ENCODE data around the gene FHAD1. TPM values are rescaled to one million over a fixed set of nuclear protein-coding genes. Genes with fewer than 3 reads are reported as not detected.

Gene FHAD1
- total and polyA plus RNA-seq, 2 of the 13 experiments (the other 11 are each of a cell fraction or from before 2014, with no cell fraction given), result not detected

- TF ChIP-seq, protein P1, sequence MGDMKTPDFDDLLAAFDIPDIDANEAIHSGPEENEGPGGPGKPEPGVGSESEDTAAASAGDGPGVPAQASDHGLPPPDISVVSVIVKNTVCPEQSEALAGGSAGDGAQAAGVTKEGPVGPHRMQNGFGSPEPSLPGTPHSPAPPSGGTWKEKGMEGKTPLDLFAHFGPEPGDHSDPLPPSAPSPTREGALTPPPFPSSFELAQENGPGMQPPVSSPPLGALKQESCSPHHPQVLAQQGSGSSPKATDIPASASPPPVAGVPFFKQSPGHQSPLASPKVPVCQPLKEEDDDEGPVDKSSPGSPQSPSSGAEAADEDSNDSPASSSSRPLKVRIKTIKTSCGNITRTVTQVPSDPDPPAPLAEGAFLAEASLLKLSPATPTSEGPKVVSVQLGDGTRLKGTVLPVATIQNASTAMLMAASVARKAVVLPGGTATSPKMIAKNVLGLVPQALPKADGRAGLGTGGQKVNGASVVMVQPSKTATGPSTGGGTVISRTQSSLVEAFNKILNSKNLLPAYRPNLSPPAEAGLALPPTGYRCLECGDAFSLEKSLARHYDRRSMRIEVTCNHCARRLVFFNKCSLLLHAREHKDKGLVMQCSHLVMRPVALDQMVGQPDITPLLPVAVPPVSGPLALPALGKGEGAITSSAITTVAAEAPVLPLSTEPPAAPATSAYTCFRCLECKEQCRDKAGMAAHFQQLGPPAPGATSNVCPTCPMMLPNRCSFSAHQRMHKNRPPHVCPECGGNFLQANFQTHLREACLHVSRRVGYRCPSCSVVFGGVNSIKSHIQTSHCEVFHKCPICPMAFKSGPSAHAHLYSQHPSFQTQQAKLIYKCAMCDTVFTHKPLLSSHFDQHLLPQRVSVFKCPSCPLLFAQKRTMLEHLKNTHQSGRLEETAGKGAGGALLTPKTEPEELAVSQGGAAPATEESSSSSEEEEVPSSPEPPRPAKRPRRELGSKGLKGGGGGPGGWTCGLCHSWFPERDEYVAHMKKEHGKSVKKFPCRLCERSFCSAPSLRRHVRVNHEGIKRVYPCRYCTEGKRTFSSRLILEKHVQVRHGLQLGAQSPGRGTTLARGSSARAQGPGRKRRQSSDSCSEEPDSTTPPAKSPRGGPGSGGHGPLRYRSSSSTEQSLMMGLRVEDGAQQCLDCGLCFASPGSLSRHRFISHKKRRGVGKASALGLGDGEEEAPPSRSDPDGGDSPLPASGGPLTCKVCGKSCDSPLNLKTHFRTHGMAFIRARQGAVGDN (CRISPR knock-in tag; IDR thresholded peaks at IDR 0.05), result no peak
- peak; percentile 78 to 93 for TF ChIP-seq MAFK (conservative IDR thresholded peaks at IDR 0.05 in 1 of 2, IDR thresholded peaks at IDR 0.05 in 1 of 2; ENCODE audit: low read length in 2 of 2)
- peak; percentile 35 for TF ChIP-seq CTCF (CRISPR knock-in tag; IDR thresholded peaks at IDR 0.05)
- 0 out of 2 replicates have a peak, but pooled peaks have one; percentile 15 for TF ChIP-seq STAG1 (CRISPR knock-in tag; IDR thresholded peaks at IDR 0.05)
These were observed 41.3 kb downstream of the FHAD1 start (continued) for GRCh38 chr1:15288173-15288926.

DNA sequence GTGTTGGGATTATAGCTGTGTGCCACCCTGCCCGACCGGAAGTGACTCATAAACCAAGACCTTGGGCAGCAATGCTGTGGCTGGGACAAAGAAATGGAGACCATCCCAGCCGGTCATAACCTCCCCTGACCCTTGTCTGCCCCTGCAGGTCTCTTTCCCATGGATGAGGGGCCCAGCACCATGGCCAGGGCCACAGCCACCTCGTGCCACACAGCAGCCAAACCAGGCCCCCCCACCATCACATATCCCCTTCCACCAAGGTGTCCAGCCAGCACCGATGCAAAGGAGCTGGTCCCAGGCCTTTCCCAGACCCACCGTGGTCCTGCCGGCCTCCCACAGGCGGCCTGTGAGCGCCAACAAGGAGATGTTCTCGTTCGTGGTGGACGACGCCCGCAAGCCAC is 42.2 kb downstream of the FHAD1 start:
- Histone ChIP-seq H3K36me3 (replicated peaks in 1 of 2; ENCODE audit: control insufficient read depth in 1 of 2, insufficient read depth in 2 of 2, low read length in 2 of 2) (no peaks in the 10 kb centered on the region), H3K4me3 (replicated peaks in 1 of 3; ENCODE audit: insufficient read depth in 1 of 3, low read depth in 2 of 3, low read length in 3 of 3) (no peak overlapping the region), H4K20me1 (ENCODE audit: insufficient read depth, low read length) (no peaks in the 10 kb centered on the region), H3K4me1 (ENCODE audit: insufficient read depth, low read length) (peaks cover 22% of the 10 kb centered on the region), H3K9ac (ENCODE audit: insufficient read depth, low read depth, low read length) (no peak overlapping the region), H3K27ac (ENCODE audit: extremely low read length, insufficient read depth, low read length) (no peak overlapping the region), H3K27me3 (ENCODE audit: control insufficient read depth in 1 of 2, insufficient read depth in 2 of 2, low read length in 2 of 2) (peaks cover 3 to 30% of the 10 kb centered on the region in 2 experiments; a peak in 3 of 5 replicates), H3K9me3 (ENCODE audit: low read length) (no peaks in the 10 kb centered on the region), H3K4me2 (ENCODE audit: low read depth, low read length) (no peak overlapping the region), H2AFZ (ENCODE audit: low read length) (no peak overlapping the region), H3K79me2 (ENCODE audit: insufficient read depth, low read length) (no peaks in the 10 kb centered on the region)
- ChIA-PET CTCF (ENCODE audit: low intra/inter-chr PET ratio, low total read pairs) (no interaction called here), POLR2A (no interaction called here)
- intact Hi-C loops (cut with micrococcal nuclease; ENCODE audit: unreplicated experiment), result no loop called here
- no peak for FAIRE-seq
- WGBS (ENCODE audit: low lambda C conversion rate), result 53% methylated on average over 14 of the region's 14 CpGs
- ATAC-seq, result no peak
- BruUV-seq (replicated peaks), result no TSS peak
- in situ Hi-C loops (cut with HindIII; ENCODE audit: extremely low pct_ligation_motif_present, low pct_unique_long_range_greater_than_20kb), result no loop called here
- TF ChIP-seq, protein P2, sequence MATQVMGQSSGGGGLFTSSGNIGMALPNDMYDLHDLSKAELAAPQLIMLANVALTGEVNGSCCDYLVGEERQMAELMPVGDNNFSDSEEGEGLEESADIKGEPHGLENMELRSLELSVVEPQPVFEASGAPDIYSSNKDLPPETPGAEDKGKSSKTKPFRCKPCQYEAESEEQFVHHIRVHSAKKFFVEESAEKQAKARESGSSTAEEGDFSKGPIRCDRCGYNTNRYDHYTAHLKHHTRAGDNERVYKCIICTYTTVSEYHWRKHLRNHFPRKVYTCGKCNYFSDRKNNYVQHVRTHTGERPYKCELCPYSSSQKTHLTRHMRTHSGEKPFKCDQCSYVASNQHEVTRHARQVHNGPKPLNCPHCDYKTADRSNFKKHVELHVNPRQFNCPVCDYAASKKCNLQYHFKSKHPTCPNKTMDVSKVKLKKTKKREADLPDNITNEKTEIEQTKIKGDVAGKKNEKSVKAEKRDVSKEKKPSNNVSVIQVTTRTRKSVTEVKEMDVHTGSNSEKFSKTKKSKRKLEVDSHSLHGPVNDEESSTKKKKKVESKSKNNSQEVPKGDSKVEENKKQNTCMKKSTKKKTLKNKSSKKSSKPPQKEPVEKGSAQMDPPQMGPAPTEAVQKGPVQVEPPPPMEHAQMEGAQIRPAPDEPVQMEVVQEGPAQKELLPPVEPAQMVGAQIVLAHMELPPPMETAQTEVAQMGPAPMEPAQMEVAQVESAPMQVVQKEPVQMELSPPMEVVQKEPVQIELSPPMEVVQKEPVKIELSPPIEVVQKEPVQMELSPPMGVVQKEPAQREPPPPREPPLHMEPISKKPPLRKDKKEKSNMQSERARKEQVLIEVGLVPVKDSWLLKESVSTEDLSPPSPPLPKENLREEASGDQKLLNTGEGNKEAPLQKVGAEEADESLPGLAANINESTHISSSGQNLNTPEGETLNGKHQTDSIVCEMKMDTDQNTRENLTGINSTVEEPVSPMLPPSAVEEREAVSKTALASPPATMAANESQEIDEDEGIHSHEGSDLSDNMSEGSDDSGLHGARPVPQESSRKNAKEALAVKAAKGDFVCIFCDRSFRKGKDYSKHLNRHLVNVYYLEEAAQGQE (IDR thresholded peaks at IDR 0.05; ENCODE audit: borderline replicate concordance in 1 of 2, low read depth in 1 of 2, low read length in 2 of 2), result peak; percentile 16 to 53; a peak in 2 of 4 replicates
- TF ChIP-seq ZNF740 (CRISPR knock-in tag; IDR thresholded peaks at IDR 0.05) (0 out of 2 replicates have a peak, but pooled peaks have one; percentile 18), ZNF83 (CRISPR knock-in tag; IDR thresholded peaks at IDR 0.05; ENCODE audit: borderline replicate concordance) (no peak)
- DNase-seq (ENCODE audit: low spot score), result no peak

All from HepG2 (cell line).